Islet precursor cell (in vitro differentiated cells): ENCODE measurements around the gene CC2D2B.
A peak's percentile ranks its signal among the peaks of the same experiment; 100 is the strongest.
"Not testable (repeated sequence)": the region's sequence is repeated elsewhere in the genome, so short reads cannot be mapped to it uniquely, and the experiment has no call there.

Experiments used
- DNase-seq: peaks from one replicate; pipeline ENCODE4 v3.0.0-alpha.2; 2018

Gene CC2D2B

DNA sequence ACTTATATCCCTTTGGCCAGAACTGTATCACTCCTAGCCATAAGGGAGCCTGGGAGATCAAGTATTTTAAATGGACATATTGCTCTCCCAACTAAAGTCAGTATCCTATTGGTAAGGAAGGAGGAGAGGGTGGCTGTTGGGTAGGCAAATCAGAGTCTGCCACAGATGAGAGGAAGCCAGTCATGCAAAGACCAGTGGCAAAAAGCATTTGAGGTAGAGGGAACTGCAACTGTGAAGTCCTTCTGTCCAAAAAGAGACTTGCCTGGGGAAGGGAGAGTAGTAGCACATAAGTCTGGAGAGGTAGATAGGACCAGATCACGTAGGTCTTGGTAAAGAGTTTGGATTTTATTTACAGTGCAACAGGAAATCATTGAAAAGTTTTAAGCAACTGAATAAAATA lies 126.8 kb downstream of the CC2D2B start:
- DNase-seq = no peak

DNA sequence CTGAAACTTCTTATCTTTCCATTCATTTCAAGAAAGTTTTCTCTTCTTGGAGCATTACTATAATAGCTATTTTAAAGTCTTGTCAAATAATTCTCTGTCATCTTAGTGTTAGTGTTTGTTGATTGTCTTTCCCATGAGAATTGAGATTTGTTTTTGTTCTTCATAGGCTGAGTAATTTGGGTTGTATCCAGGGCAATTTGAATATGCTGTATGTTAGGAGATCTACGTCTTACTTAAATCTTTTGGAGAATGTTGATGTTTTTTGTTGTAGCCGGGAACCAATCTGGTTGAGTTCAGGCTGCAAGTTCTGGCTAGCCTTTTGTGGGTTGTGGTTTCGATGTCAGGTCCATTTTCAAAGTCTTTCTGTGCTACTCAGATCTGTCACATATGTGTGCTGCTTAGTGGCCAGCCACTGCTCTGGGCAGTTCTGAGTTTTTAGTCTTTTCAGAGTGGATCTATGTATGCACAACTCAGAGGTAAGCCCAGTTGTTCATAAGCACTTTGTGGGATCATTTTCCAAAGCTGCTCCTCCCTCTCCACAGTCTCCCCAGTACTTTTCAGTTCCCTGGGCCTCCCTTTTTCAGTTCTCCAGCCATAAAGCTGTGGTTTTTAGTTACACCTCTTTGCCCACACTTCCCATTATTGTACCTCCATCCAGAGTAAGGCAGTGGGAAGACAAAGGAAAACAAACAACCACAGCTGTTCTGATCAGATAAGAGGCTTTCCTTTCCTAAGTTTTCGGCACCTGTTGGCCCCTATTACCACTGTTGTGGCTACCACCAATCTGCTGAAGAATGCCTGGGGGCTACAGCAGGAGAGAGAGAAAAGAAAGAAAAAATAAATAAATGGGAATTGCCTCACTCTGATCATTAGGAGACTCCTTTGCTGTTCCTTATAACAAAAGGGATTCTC lies 131.0 kb downstream of the CC2D2B start:
- DNase-seq = no peak

DNA sequence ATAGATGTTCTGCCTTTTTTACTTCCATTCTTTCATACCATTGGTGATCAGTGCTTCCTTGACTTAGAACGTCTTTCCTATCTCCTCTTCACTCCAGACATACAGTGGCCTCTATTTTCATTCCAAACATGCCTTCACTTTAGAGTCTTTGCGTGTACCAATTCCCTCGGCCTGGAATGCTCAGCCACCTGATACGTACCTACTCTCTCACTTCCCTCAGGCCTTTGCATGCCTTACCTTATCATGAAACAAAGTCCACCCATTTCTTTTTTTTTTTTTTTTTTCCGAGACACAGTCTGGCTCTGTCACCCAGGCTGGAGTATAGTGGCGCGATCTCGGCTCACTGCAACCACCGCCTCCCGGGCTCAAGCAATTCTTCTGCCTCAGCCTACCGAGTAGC lies 133.4 kb downstream of the CC2D2B start:
- peak; percentile 67 for DNase-seq

DNA sequence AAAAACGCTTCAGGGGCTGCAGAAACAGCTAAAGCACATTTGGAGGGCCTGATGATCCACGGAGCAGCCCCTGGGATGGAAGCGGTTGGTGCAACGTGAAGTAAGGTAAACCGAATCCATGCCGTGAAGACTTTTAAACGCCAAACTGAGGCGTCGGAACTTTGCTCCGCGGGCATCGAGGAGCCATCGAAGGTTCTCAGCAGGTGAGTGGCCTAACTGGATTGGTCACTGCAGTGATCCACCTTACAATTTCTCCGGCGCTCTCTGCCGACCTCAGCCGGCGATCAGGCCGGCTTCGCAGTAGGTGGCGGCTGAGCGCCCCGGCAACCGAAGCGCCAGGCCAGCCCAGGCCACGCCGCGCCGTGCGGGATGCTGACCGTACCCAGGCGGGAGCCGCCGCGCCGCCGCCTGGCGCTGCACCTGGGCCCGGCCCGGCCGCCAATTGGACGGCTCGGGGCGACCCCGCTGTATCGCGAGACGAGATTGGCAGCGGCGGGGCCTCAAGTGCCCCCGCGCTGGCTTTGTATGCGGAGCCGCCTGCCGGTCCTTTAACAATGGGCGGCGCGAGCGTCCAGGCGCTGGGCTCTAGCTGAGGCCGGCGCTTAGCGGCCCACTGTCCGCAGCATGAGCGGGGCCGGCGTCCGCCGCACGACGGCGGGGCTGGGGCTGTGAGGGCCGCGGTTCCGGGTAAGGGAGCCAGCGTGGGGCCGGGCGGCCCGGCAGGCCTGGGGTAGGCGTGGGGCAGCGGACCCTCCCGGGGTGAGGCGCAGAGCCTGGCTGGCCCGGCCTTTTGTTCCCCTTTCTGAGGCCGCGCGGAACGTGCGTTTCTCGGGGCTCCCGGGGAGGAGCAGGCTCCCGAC lies 135.5 kb downstream of the CC2D2B start, which contains the start of gene CCNJ:
CCNJ (plus strand) TSS at position 551 of the 860 bp plus-strand sequence. CDS start 811 bp downstream, outside the sequence.
- DNase-seq = peak; percentile 93

DNA sequence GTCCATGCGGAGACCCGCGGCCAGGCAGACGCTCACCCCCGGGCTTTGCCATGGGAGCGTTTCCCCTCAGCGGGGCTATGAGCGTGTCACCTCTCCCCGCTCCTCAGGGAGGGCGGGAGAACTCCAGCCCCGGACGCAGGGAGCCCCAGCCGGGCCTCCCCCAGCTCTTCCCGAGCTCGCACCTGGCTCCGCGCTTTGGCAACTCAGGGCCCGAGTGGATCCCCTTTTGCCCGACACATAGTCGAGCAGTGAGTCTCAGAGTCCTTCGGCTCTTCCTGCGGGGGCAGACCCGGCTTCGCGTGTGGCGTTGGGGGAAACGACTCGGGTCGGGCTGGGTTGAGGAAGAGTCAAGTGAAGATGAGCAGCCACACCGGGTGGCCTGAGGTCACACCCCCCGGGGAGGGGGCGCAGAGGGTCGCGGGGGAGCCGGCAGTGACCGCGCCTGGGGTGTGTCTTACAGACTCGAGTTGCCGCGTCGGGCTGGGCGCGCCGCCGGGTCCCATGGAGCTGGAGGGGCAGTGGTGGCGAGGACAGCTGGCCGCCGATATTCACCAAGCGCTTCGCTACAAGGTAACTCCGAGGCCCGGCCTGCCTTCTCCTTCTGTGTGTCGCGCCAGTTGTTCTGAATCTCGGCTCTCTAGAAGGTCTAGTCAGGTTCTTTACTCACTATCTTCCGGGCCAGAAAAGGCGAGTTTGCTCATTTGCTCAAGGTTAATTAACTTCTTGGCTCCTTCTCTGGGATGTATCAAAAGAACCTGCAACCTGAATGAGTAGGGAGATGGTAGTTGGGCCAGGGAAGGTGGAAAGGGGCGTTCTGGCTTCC lies 136.3 kb downstream of the CC2D2B start:
- peak; percentile 83 for DNase-seq

DNA sequence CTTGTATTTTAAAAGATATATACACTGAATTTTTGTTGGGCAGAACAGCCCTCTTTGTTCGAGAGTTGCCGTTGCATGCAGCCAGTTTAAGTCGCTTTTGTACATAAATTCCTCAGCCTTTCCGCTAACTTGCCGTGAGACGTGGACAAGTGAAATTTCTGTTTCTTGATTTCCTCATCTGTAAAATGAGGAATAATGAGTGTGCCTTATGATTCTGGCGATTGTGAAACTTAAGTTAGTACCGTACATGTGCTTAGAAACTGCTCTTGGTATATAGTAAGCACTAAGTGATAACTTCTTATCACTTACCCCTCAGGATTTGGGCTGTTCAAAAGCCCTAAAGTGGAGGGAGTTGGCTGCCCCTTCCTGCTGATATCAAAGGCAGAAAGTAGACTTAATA lies 137.0 kb downstream of the CC2D2B start:
- no peak for DNase-seq

DNA sequence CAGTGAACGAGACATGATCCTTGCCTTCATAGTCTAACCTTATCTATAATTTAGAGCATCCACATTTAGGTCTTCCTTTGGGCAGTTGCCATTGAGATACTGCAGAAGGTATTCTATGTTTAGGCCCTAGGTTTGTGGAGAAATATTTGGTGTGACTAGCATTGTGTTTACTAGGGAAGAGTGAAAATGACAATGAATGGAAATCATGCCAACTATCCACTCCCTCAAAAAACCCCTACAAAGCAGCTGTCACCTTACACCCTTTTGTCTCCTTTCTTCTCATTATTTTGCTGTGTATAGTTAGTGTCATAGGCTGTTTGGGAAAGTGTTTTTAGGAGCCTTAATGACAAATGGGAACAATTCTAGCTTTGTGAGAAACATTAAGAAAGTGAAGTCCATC lies 138.8 kb downstream of the CC2D2B start:
- DNase-seq = no peak

DNA sequence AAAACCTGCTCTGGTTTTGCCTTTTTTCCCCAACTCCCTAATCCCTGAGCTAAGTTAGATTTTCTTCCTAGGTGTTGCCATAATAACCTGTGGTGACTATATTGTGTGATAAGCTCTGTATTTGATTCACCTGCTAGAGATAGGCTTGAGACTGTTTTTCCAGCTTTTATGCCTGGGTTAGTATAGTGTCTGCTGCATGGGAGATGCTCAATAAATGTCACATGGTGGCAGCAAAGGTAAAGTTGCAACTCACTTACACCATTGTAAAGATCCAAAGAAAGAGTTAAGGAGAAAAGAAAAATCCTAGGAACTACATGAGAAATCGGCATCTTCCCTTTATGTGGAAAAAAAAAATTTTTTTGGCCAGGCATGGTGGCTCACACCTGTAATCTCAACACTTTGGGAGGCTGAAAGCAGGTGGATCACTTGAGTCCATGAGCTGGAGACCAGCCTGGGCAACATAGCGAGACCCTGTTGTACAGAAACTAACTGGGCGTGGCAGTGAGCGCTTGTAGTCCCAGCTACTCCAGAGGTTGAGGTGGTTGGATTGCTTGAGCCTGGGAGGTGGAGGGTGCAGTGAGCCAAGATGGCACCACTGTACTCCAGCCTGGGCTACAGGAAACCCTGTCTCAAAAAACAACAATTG lies 139.4 kb downstream of the CC2D2B start:
- DNase-seq = no peak

DNA sequence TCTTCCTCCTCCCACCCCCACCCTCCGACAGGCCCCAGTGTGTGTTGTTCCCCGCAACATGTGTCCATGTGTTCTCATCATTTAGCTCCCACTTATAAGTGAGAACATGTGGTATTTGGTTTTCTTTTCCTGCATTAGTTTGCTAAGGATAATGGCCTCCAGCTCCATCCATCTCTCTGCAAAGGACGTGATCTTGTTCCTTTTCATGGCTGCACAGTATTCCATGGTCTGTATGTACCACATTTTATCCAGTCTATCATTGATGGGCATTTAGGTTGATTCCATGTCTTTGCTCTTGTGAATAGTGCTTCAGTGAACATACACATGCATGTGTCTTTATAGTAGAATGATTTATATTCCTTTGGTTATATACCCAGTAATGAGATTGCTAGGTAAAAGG lies 140.2 kb downstream of the CC2D2B start:
- DNase-seq = not testable (repeated sequence)

DNA sequence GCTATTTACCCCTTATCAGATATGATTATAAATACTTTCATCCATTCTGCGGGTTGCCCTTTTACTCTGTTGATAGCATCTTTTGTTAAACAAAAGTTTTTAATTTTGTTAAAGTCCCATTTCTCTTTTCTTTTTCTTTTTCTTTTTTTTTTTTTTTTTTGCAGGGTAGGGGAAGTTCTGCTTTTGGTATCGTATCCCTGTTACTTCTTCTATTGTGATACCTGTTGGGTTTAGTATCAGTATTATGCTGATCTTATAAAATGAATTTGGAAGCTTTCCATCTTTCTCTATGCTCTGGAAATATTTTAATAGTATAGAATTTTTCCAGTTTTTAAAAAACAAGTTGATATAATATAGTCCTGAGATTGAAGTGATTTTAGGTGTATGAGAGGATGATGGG lies 141.6 kb downstream of the CC2D2B start:
- no peak for DNase-seq

DNA sequence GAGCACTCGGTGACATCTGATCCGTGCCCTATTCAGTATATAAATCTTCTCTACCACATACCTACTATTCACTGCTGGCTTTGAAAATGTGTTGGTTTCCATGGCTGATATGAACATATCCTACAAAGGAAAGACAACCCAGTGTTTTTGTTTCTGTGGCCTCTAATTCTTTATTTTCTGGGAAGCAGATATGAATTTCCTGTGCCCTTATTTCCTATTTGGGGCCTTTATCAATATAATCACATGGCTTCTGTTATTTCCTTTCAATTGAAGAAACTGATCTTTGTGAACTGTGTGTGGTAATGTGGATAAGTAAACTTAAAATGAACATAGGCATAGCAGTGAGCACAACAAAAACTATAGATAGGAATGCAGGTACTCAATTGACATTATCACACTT lies 146.2 kb downstream of the CC2D2B start:
- no peak for DNase-seq

DNA sequence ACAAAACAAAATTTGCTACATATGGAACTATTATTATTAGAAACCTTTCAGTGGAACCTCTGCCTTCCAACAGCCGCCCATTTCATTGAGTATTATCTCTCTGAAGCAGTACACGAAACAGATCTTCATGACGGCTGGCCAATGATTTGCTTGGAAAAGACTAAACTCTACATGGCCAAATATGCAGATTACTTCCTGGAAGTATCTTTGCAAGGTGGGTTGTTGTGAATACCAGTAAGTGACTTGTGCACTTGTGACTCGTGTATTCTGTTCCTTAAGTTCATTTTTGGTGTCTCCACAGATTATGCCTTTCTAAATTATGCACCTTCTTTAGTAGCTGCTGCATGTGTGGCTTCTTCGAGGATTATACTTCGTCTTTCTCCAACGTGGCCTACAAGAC lies 149.0 kb downstream of the CC2D2B start:
- DNase-seq = no peak

DNA sequence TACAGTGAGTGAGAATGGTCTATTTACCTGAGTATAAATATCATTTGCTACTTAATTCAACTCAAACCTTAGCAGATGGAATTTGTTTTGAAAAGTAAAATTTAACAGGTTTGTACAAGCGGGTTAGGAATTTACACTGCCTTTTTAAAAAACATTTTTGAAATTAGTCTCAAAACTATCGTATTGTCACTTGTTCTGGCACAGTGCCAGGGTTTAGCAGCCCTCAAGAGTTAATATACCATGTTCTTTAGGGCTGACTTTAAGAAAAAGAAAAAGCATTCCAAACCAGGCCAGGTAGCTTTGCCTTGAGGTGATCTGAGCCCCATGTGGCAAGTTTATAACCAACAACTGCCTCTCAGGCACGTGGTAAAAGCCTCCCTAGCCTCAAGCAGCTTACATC lies 153.5 kb downstream of the CC2D2B start:
- DNase-seq = no peak

DNA sequence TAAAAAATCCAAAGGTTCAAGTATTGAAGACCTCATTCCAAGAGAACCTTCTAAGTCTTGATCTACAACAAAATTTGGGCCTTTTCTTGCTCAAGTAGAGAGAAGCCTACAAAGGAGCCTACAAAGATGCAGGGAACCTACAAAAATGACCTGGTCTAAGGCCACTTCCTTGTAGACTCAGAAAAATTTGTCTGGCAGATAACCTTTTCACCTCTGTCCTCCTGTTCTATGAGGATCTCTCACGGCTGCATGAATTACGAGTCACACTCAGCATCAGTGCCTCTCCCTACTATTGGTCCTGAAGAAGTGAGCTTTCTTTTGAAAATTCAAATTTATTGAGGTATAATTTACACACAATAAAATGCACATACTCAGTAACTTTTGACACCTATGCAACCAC lies 164.9 kb downstream of the CC2D2B start:
- no peak for DNase-seq

DNA sequence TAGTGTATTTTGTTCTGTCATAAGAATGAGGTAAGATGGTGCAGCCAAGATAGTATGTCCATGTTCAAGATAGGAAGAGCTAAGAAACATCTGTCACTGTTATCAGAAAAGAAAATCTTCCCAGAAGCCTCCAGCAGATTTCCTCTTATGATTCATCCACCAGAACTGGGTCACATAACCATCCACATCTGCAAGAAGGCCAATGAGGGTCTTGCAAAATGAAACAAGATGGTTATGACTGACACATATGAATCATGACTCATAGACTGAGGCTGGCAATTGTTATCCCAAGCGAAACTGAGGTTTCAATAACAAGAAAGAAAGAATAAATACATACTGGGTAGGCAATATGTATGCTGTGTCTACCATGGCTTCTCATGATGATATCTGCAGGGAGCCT lies 165.9 kb downstream of the CC2D2B start:
- DNase-seq = no peak

DNA sequence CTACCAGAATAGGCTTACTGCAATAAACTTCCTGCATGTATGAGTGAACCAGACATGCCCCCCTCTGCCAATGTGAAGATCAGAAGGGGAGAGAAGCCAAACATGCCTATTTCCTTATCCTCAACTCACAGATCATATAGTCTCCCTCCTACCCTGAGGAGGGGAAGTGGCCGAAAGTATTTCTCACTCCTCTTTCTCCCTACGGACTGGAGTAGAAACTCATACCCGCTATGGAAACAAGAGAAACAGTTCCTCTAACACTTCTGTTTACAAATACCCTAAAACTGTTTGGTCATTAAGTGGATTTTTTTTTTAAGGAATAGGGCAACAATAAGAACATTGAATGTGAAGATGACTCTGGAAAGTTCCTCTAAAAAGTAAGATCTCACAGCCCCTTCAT lies 167.0 kb downstream of the CC2D2B start:
- DNase-seq = no peak

DNA sequence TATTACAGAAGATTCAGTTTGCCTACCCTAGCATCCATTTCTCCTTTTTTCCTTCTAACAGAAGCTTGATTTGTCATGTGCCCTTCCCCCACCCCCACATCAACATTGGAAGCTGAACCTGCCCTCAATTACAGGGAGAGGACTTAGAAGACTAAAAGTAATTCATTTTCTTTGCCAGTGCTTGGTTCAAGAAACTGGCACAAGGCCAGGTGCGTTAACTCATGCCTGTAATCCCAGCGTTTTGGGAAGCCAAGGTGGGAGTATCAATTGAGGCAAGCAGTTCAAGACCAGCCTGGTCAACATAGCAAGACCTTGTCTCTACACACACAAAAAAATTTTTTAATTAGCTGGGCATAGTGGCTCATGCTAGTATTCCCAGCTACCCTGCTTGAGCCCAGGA lies 168.2 kb downstream of the CC2D2B start:
- no peak for DNase-seq

DNA sequence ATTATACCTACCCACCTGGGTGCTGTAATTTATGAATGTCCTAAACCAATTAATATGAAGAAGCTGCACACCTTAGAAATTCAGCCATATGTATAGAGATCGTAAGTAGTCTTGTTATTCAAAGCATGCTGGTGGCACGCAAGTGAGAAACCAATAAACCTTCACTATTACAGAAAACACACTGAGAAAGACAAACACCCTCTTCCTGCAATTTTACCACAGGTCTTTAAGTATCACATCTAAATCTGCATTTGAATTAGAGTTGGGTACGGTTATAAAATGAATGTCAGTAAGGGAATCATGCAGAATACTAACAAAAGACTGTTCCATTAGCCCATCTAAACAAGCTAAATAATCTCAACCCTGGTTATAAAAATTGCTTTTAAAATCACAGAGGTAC lies 169.4 kb downstream of the CC2D2B start:
- no peak for DNase-seq

DNA sequence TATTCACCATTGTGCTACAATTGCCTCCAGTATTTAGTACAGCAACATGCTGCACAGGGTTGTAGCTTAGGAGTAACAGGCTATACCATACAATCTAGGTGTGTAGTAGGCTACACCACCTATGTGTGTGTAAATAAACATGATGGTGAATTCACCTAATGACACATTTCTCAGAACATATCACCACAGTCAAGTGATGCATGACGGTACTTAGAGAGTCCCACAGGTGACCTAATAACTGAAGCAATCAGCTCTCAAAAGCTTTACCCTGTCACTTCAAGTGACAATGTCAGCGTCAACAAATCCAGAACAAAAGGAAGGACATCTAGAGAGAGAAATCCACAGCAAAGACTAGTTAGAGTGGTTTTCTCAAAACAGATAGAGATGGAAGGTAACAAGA lies 174.4 kb downstream of the CC2D2B start:
- no peak for DNase-seq
